ENCODE results near the gene HHAT. TPM values are rescaled to one million over a fixed set of nuclear protein-coding genes. Genes with fewer than 3 reads are reported as not detected.

HHAT gene
- total and polyA plus RNA-seq, 2 of the 4 experiments (the other 2 are of a cell fraction), result 1.7 to 2.5 TPM

DNA sequence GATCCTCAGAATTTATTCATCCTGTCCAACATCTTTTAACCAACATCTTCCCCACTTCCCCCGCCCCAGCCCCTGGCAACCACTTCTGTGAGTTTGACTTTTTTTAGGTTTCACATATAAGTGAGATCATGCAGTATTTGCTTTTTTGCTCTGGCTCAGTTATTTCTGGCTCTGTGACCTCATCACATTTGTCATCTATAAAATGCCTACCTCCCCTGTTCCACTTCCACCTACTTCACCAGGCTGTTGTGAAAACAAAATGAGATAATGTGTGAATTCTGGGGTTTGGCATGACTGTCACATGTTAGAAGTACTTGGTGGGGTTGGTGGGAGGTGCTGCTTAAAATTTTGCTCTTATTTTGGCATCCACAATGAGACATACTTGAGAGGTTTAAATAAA is 18.4 kb downstream of the HHAT start:
- in situ Hi-C loops (cut with MboI; ENCODE audit: low sequenced_read_pairs) (no loop called here), intact Hi-C loops (cut with micrococcal nuclease) (no loop called here), dilution Hi-C loops (cut with HindIII; ENCODE audit: low sequenced_read_pairs, unreplicated experiment) (no loop called here)
- Histone ChIP-seq H2AK5ac (ENCODE audit: low read depth, low read length) (no peak overlapping the region), H3K9ac (ENCODE audit: low read depth, low read length) (no peak overlapping the region), H3K27ac (ENCODE audit: insufficient read depth, low read length) (no peak overlapping the region), H2BK5ac (ENCODE audit: low read depth, low read length, poor library complexity, severe bottlenecking) (no peak overlapping the region), H3K36me3 (ENCODE audit: control insufficient read depth, insufficient read depth, low read length) (no peaks in the 10 kb centered on the region), H3K9me3 (ENCODE audit: control insufficient read depth, insufficient read depth, low read length) (no peaks in the 10 kb centered on the region), H3K4me3 (ENCODE audit: insufficient read depth, low read depth, low read length) (no peak overlapping the region), H3K9me1 (ENCODE audit: insufficient read depth, low read length) (peaks cover 5% of the 10 kb centered on the region; the same call in 1 of the 2 replicates), H3K4me1 (ENCODE audit: control insufficient read depth, insufficient read depth, low read length) (no peaks in the 10 kb centered on the region), H4K8ac (ENCODE audit: low read depth in 2 of 2, low read length in 2 of 2) (no peak overlapping the region), H3K79me1 (ENCODE audit: low read depth in 1 of 2, low read length in 2 of 2) (no peaks in the 10 kb centered on the region), H4K20me1 (ENCODE audit: insufficient read depth, low read length) (no peaks in the 10 kb centered on the region), H3K56ac (ENCODE audit: extremely low read depth, insufficient read depth, low read length) (no peak overlapping the region), H2BK120ac (ENCODE audit: low read depth, low read length) (no peak overlapping the region), H3K4ac (ENCODE audit: low read depth, low read length) (no peak overlapping the region), H2AK9ac (replicated peaks; ENCODE audit: low read depth, low read length, poor library complexity) (no peak overlapping the region), H2BK15ac (ENCODE audit: low read depth, low read length) (no peak overlapping the region), H2BK20ac (ENCODE audit: low read depth, low read length) (no peak overlapping the region), H3K14ac (replicated peaks; ENCODE audit: low read depth, low read length) (no peak overlapping the region), H3K18ac (ENCODE audit: low read depth, low read length) (no peak overlapping the region), H2AFZ (replicated peaks; ENCODE audit: low read length, poor library complexity) (no peak overlapping the region), H3K4me2 (ENCODE audit: low read depth, low read length) (no peak overlapping the region), H3K27me3 (ENCODE audit: control insufficient read depth, insufficient read depth, low read length) (no peaks in the 10 kb centered on the region), H4K5ac (ENCODE audit: low read depth, low read length) (no peak overlapping the region), H3K23ac (ENCODE audit: low read depth, low read length) (no peak overlapping the region), H4K91ac (ENCODE audit: insufficient read depth, low read depth, low read length) (no peak overlapping the region)
- no peak for ATAC-seq (ENCODE audit: low read depth)
- POLR2A ChIA-PET (ENCODE audit: unreplicated experiment), result no interaction called here
- no CpG with 5 or more reads among the region's 1 CpG for WGBS, 2 experiments (ENCODE audit: extremely low coverage in 2 of 2, insufficient read length in 1 of 2)
- DNase-seq, result no peak
- BruUV-seq (replicated peaks), result no TSS peak
- no peak for TF ChIP-seq BHLHE40 (IDR thresholded peaks at IDR 0.05; ENCODE audit: low read depth, low read length)
- no peak for TF ChIP-seq MXI1 (IDR thresholded peaks at IDR 0.05; ENCODE audit: borderline replicate concordance, low read depth, low read length)
- TF ChIP-seq, protein P1, sequence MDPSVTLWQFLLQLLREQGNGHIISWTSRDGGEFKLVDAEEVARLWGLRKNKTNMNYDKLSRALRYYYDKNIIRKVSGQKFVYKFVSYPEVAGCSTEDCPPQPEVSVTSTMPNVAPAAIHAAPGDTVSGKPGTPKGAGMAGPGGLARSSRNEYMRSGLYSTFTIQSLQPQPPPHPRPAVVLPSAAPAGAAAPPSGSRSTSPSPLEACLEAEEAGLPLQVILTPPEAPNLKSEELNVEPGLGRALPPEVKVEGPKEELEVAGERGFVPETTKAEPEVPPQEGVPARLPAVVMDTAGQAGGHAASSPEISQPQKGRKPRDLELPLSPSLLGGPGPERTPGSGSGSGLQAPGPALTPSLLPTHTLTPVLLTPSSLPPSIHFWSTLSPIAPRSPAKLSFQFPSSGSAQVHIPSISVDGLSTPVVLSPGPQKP (IDR thresholded peaks at IDR 0.05; ENCODE audit: borderline replicate concordance, low read depth, low read length), result no peak
- TF ChIP-seq CTCF (conservative IDR thresholded peaks at IDR 0.05; ENCODE audit: low read depth, low read length), result no peak
- CTCF ChIA-PET, result no interaction called here
